A673 (cell line): ENCODE data around the gene HMOX2.

ENCODE experiments used
- CTCF ChIP-seq: fragments of 300-800, 200-600 bp; sonication (generic); conservative IDR thresholded peaks from 2 replicates; pipeline ENCODE4 v1.5.1; 2017; ENCODE audit warnings: low read depth, mild to moderate bottlenecking, antibody characterized with exemption, low read length, moderate library complexity, mixed read lengths
- EZH2 ChIP-seq: fragments of 200-600 bp; sonication (generic); IDR thresholded peaks from 2 replicates; pipeline ENCODE4 v1.6.1; 2017; ENCODE audit warnings: borderline replicate concordance, low read depth, mild to moderate bottlenecking, mixed read lengths, antibody characterized with exemption, low read length; ENCODE audit not compliant: poor library complexity, severe bottlenecking

- no peak for TF ChIP-seq CTCF
- no peak for TF ChIP-seq EZH2
Observed at GRCh38 chr16:4496305-4496704, 20.1 kb downstream of the HMOX2 start.
